Fibroblast of skin of left quadriceps (primary cell): ENCODE data around the gene ADGRV1.
"Not testable (repeated sequence)": the region's sequence is repeated elsewhere in the genome, so short reads cannot be mapped to it uniquely, and the experiment has no call there.

Experiments used
- DNase-seq, 2 experiments: peaks; one replicate each; pipeline ENCODE4 v3.0.0-alpha.2; 2013; ENCODE audit warnings: low read depth in 2 of 2

ADGRV1 gene

GRCh38 chr5:90809311-90810056 lies 250.9 kb downstream of the ADGRV1 start:
- no peak for DNase-seq

GRCh38 chr5:90810211-90810610 lies 251.6 kb downstream of the ADGRV1 start:
- no peak for DNase-seq

- DNase-seq: no peak
Measured at GRCh38 chr5:90813392-90813791, 254.8 kb downstream of the ADGRV1 start.

GRCh38 chr5:90822062-90822461 lies 263.5 kb downstream of the ADGRV1 start:
- DNase-seq: not testable (repeated sequence)

GRCh38 chr5:90824436-90824835 lies 265.8 kb downstream of the ADGRV1 start:
- no peak for DNase-seq

GRCh38 chr5:90830058-90830457 lies 271.5 kb downstream of the ADGRV1 start:
- no peak for DNase-seq

GRCh38 chr5:90833753-90834152 lies 275.2 kb downstream of the ADGRV1 start:
- DNase-seq: no peak

GRCh38 chr5:90834711-90835110 lies 276.1 kb downstream of the ADGRV1 start:
- no peak for DNase-seq

- no peak for DNase-seq
Measured at GRCh38 chr5:90843443-90843842, 284.8 kb downstream of the ADGRV1 start.

GRCh38 chr5:90844931-90845330 lies 286.3 kb downstream of the ADGRV1 start:
- DNase-seq: no peak

- no peak for DNase-seq
Measured at GRCh38 chr5:90845723-90846554, 287.3 kb downstream of the ADGRV1 start.

- DNase-seq: not testable (repeated sequence)
Measured at GRCh38 chr5:90847606-90848005, 289.0 kb downstream of the ADGRV1 start.

GRCh38 chr5:90849939-90850338 lies 291.3 kb downstream of the ADGRV1 start:
- no peak for DNase-seq

- no peak for DNase-seq
Measured at GRCh38 chr5:90852531-90852930, 293.9 kb downstream of the ADGRV1 start.

- no peak for DNase-seq
Measured at GRCh38 chr5:90853750-90854149, 295.2 kb downstream of the ADGRV1 start.

- no peak for DNase-seq
Measured at GRCh38 chr5:90854169-90854568, 295.6 kb downstream of the ADGRV1 start.

GRCh38 chr5:90855296-90856010 lies 296.9 kb downstream of the ADGRV1 start:
- no peak for DNase-seq

GRCh38 chr5:90861843-90862586 lies 303.4 kb downstream of the ADGRV1 start:
- DNase-seq: no peak

GRCh38 chr5:90865180-90865579 lies 306.6 kb downstream of the ADGRV1 start:
- DNase-seq: no peak

GRCh38 chr5:90866333-90866732 lies 307.7 kb downstream of the ADGRV1 start:
- DNase-seq: peak in 1 of 2 experiments; percentile 17

GRCh38 chr5:90866915-90867731 lies 308.5 kb downstream of the ADGRV1 start:
- no peak for DNase-seq
